ENCODE data around the gene NPTX2. TPM values are rescaled to one million over a fixed set of nuclear protein-coding genes. Genes with fewer than 3 reads are reported as not detected.

NPTX2 gene
- total and polyA plus RNA-seq, 2 of the 8 experiments (the other 6 are each of a cell fraction or from before 2014, with no cell fraction given): 18.4 to 19.2 TPM

DNA sequence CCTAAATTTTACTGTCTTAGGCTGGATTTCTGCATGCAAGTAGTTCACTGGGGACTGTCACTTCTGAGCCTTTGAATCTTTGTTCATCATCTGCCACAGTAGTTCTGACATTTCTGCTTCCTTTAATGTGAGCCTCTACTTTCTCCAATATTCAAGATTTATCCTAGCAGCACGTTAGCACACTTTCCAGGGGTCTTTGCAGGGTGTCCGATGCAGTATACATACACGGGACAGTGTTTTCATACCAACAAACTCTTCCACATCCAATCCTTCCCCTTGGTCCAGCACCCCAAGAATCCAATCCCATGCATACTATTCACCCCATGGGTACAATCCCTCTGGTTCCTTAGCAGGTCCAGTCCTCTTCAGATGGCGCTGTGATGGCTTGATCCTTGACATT, 22.7 kb upstream of the NPTX2 start:
- no peaks in the 10 kb centered on the region for H3K27me3 ChIP-seq (replicated peaks in 1 of 4; ENCODE audit: control insufficient read depth in 3 of 4, extremely low read depth in 1 of 4, insufficient read depth in 3 of 4, low read length in 3 of 4)
- no peak overlapping the region for H3K18ac ChIP-seq (ENCODE audit: extremely low read depth, low read length)
- H2BK120ac ChIP-seq (replicated peaks; ENCODE audit: low read depth, low read length): no peak overlapping the region
- H3K4ac ChIP-seq (replicated peaks; ENCODE audit: insufficient read length, low read depth, low read length): no peak overlapping the region
- no peak overlapping the region for H4K91ac ChIP-seq (replicated peaks; ENCODE audit: insufficient read length, low read length)
- no peaks in the 10 kb centered on the region for H3K79me2 ChIP-seq (ENCODE audit: control insufficient read depth in 1 of 2, insufficient read depth in 2 of 2, low read length in 2 of 2)
- no peak overlapping the region for H2BK5ac ChIP-seq (ENCODE audit: low read depth, low read length)
- H3K4me2 ChIP-seq (ENCODE audit: insufficient read depth in 1 of 2, low read depth in 2 of 2, low read length in 2 of 2): no peak overlapping the region
- no peak overlapping the region for H2BK20ac ChIP-seq (ENCODE audit: low read length)
- CTCF ChIA-PET (ENCODE audit: partially characterized antibody): no interaction called here
- H3K4me1 ChIP-seq (replicated peaks in 1 of 4; ENCODE audit: control insufficient read depth in 3 of 4, insufficient read depth in 4 of 4, low read length in 3 of 4): peaks cover 0 to 2% (median 0%) of the 10 kb centered on the region in 4 experiments; a peak in 1 of 7 replicates
- H2BK15ac ChIP-seq (ENCODE audit: low read length): no peak overlapping the region
- no peaks in the 10 kb centered on the region for H3K23me2 ChIP-seq (ENCODE audit: low read depth, low read length)
- no peak overlapping the region for H3K14ac ChIP-seq (ENCODE audit: insufficient read length)
- no peaks in the 10 kb centered on the region for H3K36me3 ChIP-seq (ENCODE audit: control insufficient read depth in 2 of 4, insufficient read depth in 4 of 4, low read length in 3 of 4)
- DNase-seq (ENCODE audit: low read depth in 1 of 2, low spot score in 2 of 2) (no peak), FAIRE-seq (no peak)
- WGBS, 2 experiments (ENCODE audit: extremely low coverage in 1 of 2, insufficient coverage in 1 of 2, insufficient read length in 1 of 2, insufficient replicate concordance in 2 of 2, low coverage in 1 of 2, low lambda C conversion rate in 2 of 2, missing lambda C conversion rate in 1 of 2): 93% methylated on average over 4 of the region's 4 CpGs; no CpG with 5 or more reads in 1 of the 2 experiments
- H3K79me1 ChIP-seq (ENCODE audit: low read depth, low read length): no peaks in the 10 kb centered on the region
- H2AFZ ChIP-seq (ENCODE audit: low read length): no peak overlapping the region
- H3K9me3 ChIP-seq (ENCODE audit: insufficient read depth in 2 of 2, low read depth in 1 of 2, low read length in 1 of 2): no peaks in the 10 kb centered on the region
- no peak overlapping the region for H4K5ac ChIP-seq (ENCODE audit: insufficient read length, low read depth, low read length)
- no peaks in the 10 kb centered on the region for H4K20me1 ChIP-seq (replicated peaks in 1 of 2; ENCODE audit: control insufficient read depth in 1 of 2, insufficient read depth in 2 of 2, low read length in 2 of 2)
- H3K27ac ChIP-seq (ENCODE audit: low read depth, low read length): no peak overlapping the region
- no peak overlapping the region for H2AK5ac ChIP-seq (ENCODE audit: low read depth, low read length)
- no peak overlapping the region for H2BK12ac ChIP-seq (ENCODE audit: low read depth, low read length)
- H3K56ac ChIP-seq (replicated peaks; ENCODE audit: insufficient read length, low read depth, low read length): no peak overlapping the region
- H3K4me3 ChIP-seq (ENCODE audit: extremely low read depth in 1 of 4, insufficient read depth in 2 of 4, low read depth in 3 of 4, low read length in 4 of 4): no peak overlapping the region
- H3K23ac ChIP-seq (ENCODE audit: insufficient read length): no peak overlapping the region
- no peak overlapping the region for H3K9ac ChIP-seq (replicated peaks in 1 of 4; ENCODE audit: extremely low read depth in 1 of 4, low read depth in 3 of 4, low read length in 3 of 4)
- POLR2A ChIA-PET (ENCODE audit: partially characterized antibody): no interaction called here
- no peak overlapping the region for H4K8ac ChIP-seq (ENCODE audit: extremely low read depth, insufficient read depth, low read length)
- no peak for TF ChIP-seq CEBPB (IDR thresholded peaks at IDR 0.05; ENCODE audit: low read depth, low read length)
- no peak for TF ChIP-seq PHF8 (conservative IDR thresholded peaks at IDR 0.05; ENCODE audit: low read depth, low read length)
- TF ChIP-seq, protein P1, sequence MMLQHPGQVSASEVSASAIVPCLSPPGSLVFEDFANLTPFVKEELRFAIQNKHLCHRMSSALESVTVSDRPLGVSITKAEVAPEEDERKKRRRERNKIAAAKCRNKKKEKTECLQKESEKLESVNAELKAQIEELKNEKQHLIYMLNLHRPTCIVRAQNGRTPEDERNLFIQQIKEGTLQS (IDR thresholded peaks at IDR 0.05; ENCODE audit: insufficient read depth, low read depth, low read length): no peak
- no peak for TF ChIP-seq BRCA1 (IDR thresholded peaks at IDR 0.05; ENCODE audit: low read depth, low read length)
- TF ChIP-seq SP4 (IDR thresholded peaks at IDR 0.05; ENCODE audit: low read length): no peak
- no peak for TF ChIP-seq TAF1 (IDR thresholded peaks at IDR 0.05; ENCODE audit: low read depth, low read length)
- no peak for TF ChIP-seq RFX5 (IDR thresholded peaks at IDR 0.05; ENCODE audit: borderline replicate concordance, low read depth, low read length)
- TF ChIP-seq, protein P2, sequence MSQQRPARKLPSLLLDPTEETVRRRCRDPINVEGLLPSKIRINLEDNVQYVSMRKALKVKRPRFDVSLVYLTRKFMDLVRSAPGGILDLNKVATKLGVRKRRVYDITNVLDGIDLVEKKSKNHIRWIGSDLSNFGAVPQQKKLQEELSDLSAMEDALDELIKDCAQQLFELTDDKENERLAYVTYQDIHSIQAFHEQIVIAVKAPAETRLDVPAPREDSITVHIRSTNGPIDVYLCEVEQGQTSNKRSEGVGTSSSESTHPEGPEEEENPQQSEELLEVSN (IDR thresholded peaks at IDR 0.05): no peak
- TF ChIP-seq KDM1A (IDR thresholded peaks at IDR 0.05; ENCODE audit: borderline replicate concordance, low read length): no peak
- no peak for TF ChIP-seq HDAC2 (IDR thresholded peaks at IDR 0.05; ENCODE audit: borderline replicate concordance in 1 of 2, low read depth in 2 of 2, low read length in 2 of 2)
- no peak for TF ChIP-seq EGR1 (IDR thresholded peaks at IDR 0.05; ENCODE audit: borderline replicate concordance, low read depth, low read length)
- TF ChIP-seq, protein P3, sequence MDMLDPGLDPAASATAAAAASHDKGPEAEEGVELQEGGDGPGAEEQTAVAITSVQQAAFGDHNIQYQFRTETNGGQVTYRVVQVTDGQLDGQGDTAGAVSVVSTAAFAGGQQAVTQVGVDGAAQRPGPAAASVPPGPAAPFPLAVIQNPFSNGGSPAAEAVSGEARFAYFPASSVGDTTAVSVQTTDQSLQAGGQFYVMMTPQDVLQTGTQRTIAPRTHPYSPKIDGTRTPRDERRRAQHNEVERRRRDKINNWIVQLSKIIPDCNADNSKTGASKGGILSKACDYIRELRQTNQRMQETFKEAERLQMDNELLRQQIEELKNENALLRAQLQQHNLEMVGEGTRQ (IDR thresholded peaks at IDR 0.05; ENCODE audit: low read length): no peak
- TF ChIP-seq JUND (IDR thresholded peaks at IDR 0.05; ENCODE audit: low read length): no peak
